GM18508 (cell line): ENCODE data around the gene MPST.
"Not testable (repeated sequence)": the region's sequence is repeated elsewhere in the genome, so short reads cannot be mapped to it uniquely, and the experiment has no call there.

Experiments
- ATAC-seq: cut with Tn5 transposase; IDR thresholded peaks from one replicate; pipeline ENCODE4 v1.9.1; 2021; ENCODE audit warnings: moderate number of reproducible peaks; ENCODE audit not compliant: insufficient read depth, unreplicated experiment

The MPST gene

GRCh38 chr22:37019309-37020191, at the start of gene MPST, which contains the start of gene TST:
MPST (plus strand) TSS chr22:37019742; CDS start chr22:37019837, 95 bp downstream.
TST (minus strand) TSS chr22:37019447; CDS start chr22:37018732, 715 bp downstream.
- no peak for ATAC-seq

DNA sequence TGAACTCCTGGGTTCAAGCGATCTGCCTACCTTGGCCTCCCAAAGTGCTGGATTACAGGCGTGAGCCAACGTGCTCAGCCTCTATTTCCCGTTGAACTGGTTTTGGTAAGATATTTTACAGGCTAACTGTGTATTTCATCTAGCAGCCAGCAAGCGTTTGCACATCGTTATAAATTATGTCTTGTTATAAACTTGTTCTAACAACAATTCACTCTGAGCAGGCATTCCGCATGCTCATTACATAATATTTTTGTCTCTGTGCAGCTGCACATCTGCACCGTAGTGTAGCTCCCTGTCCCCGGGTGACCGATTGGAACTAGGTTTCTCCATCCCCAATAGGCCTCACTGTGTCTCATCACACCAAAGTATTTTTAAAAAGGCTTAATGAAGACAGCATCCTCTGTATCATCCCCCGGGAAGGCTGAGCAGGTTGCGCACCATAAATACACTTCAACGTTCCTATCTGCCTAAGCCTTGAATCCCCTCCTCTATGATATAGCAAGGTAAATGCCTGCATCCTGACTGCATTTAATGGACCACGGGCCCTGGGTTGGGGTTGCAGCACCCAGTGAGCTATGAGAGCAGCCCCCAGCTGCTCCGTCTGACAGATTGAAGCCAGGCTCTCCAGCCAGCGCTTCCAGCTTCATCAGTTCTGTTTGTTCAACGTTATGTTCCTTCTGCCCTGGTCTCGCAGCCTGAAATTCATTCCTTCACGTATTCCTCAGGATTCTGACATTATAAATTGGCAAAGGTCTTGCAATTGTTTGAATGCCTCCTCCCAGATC, 48.0 kb upstream of the MPST start:
- ATAC-seq = no peak

DNA sequence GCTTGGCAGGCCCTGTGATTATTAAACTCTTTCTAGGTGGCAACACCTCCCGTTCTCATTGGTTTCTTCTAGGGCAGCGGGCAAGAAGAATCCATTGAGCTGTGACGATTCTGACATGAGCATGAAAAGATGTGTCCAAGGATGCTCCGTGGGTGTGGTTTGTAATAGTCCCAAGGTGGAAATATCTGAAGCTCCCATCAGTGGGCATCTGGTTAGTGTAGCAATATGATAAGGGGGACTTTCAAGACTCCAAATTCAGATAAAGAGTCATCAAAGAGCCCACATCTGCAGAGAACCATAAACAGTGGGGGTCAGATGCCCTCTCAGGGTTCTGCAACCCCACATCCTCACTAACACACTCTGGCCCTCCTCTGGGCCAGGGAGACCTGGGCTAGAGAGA, 42.9 kb upstream of the MPST start:
- ATAC-seq = no peak

DNA sequence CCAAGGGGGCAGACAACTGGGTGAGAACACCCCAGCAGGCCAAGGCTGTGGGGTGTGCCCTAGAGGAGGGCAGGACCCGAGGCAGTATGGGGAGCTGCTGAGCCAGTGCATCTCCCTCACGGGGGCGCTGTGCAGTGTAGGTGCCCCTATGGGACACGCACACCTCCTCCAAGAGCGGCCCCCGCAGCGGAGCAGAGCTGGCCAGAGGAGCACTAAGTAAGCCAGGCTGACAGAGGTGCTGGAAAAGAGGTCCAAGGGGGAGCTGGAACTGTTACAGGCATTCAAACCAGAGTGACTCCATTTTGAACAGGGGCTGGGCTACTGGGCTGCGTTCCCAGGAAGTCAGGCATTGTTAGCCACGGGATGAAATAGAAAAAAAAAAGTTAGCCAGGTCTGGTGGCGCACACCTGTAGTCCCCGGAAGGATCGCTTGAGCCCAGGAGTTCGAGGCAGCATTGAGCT, 42.1 kb upstream of the MPST start:
- no peak for ATAC-seq

- ATAC-seq = no peak
Measured at GRCh38 chr22:36977947-36978660, 41.4 kb upstream of the MPST start.

DNA sequence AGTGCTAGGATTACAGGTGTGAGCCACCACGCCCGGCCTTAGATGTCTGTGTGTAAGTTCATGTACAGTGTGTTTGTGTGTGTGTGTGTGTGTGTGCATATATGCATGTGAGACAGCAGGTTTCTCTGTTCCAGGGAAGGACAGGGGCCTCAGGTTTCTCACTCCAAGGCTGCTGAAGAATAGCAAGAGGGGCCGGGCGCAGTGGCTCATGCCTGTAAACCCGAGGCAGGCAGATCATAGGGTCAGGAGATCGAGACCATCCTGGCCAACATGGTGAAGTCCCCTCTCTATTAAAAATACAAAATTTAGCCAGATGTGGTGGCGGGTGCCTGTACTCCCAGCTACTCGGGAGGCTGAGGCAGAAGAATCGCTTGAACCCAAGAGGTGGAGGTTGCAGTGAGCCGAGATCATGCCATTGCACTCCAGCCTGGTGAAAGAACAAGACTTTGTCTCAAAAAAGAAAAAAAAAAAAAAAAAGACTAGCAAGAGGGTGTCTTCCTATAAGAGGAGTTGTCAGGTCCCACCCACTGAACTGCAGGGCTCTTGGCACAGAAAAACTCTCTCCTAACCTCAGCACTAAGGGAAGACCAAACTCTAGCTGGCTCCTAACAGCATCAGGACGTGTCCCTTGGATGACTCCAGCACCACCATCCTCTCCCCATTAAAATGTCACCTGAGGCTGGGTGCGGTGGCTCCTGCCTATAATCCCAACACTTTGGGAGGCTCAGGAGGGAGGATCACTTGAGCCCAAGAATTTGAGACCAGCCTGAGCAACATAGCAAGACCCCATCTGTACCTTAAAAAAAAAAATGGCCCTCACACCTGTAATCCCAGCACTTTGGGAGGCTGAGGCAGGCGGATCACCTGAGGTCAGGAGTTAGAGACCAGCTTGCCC, 40.3 kb upstream of the MPST start:
- ATAC-seq = no peak

DNA sequence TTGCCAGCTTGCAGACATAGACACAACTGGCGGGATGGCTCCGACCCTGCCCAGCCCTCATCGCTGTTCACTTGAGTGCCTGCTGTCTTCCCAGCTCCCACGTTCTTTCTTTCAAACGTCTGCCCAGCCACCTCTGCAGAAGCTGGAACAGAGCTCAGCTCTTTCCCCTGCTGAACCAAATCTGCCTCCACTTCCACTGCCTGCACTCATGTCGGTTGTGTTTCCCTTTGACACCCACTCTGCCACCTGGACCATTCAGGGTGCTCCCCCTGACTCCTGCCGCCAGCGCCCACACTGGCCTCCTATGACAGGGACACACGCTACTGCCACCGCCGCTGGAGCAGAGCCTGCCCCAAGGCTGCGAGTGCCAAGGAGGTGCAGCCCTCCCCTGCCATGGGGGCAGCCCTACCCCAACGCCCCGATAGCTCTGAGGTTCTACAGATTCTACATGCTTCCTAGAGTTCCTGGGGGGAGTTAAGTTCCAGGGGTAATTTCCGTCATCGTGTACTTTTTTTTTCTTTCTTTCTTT, 38.2 kb upstream of the MPST start:
- no peak for ATAC-seq

DNA sequence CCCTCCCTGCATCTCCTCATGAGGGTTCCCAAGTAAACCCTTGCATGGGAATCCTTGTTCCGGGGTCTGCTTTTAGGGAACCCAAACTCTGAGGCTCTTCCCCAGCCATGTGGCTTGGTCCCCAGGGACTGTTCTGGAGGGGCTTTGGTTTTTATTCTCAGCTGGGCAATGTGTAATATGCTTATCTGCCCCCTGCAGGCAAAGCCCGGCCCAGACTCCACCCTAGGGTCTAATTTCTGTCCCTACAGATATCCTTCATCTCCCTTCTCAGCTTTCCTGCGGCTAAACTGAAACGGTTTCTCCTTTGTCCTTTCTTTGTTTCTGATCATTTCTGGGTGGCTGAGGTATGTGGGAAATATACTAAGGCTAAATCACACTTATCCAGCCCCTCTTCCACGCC, 37.4 kb upstream of the MPST start:
- ATAC-seq = no peak

GRCh38 chr22:36985211-36985889, 34.2 kb upstream of the MPST start:
- no peak for ATAC-seq

- no peak for ATAC-seq
Measured at GRCh38 chr22:36986242-36986821, 33.2 kb upstream of the MPST start.

GRCh38 chr22:36988075-36988832, 31.3 kb upstream of the MPST start:
- no peak for ATAC-seq

DNA sequence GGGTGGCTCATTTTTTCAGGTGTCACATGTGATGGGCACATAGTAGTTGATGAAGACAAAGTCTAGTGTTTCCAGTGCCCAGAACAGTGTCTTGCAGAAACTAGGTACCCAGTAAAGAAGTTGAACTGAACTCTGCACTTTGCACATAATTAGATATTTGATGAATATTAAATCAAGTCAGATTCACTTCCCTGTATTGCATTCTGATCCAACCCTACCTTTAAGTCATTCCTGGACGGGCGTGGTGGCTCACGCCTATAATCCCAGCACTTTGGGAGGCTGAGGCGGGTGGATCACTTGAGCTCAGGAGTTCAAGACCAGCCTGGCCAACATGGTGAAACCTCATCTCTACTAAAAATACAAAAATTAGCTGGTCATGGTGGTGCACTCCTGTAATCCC, 30.5 kb upstream of the MPST start:
- not testable (repeated sequence) for ATAC-seq

DNA sequence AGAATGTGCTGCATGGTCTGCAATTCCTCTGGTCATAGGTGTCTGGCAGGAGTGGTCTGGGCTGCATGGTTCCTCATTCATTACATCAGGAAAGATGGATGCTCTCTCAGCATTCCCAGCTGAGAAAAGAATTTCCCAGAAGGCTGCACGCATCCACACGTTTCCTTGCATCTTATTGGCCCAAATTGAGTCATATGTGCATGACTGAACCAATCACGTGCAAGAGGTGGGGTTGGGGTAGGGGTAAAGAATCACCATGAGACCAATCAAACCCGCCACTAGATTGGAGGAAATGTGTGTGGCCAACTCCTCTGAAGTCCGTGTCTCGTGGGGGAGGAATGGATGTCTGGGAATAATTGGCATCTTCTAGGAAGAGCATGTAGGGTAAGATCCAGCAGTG, 29.1 kb upstream of the MPST start:
- ATAC-seq = no peak

- ATAC-seq = no peak
Measured at GRCh38 chr22:36991206-36991605, 28.3 kb upstream of the MPST start.

- no peak for ATAC-seq
Measured at GRCh38 chr22:36997746-36998145, 21.8 kb upstream of the MPST start.

DNA sequence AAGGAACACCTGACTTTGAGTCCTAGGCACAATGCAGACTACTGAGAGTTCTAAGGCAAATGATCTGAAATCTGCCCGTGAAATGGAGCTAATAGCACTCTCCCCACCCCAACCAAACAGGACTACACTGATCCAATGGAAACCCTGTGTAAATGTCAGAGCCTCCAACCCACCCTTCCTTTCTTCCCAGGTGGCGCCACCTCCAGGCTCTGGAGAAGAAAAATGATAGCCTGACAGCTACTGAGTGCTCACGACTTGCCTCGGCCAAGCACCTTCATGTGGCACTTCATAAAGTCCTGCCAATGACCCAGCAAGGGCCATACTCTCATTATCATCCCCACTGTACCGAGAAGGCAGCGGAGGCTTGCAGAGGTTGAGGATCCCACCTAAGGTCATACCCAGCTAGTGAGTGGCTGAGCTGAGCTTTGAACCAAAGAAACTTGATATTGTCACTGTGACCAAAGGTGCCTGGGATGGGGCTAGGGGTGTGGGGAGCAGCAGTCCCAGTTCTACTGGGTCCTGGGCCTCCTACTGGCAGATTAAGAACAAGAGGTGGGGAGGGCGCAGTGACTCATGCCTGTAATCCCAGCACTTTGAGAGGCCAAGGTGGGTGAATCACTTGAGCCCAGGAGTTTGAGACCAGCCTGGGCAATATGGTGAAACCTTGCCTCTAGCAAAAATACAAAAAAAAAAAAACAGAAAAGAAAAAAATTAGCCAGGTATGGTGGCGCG, 20.8 kb upstream of the MPST start:
- ATAC-seq = no peak

DNA sequence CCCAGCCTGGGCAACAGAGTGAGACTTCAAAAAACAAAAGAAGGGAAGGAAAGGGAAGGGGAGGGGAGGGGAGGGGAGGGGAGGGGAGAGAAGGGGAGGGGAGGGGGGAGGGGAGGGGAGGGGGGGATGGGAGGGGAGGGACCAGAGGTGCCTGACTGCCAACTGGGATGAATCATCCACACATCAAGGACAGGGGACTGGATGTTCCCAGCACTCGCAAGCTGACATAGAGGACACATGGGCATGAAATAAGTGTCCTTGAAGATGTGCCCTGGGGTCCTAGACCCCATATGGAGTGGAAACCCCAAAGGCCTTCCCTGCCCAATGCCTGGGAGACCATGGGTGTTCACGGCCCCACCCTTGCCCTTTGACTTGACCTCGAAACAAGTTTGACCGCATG, 20.1 kb upstream of the MPST start:
- ATAC-seq = no peak
